Motor neuron (in vitro differentiated cells): ENCODE data around the gene PTCH2. TPM values are rescaled to one million over a fixed set of nuclear protein-coding genes. Genes with fewer than 3 reads are reported as not detected.
"Not testable (repeated sequence)": the region's sequence is repeated elsewhere in the genome, so short reads cannot be mapped to it uniquely, and the experiment has no call there.

ENCODE experiments used
- ATAC-seq, 8 experiments: fragments of 200-7000 bp; cut with Tn5 transposase; replicated peaks in 6 of 8; 2 replicates each; pipeline ENCODE4 v1.8.0; 2021; ENCODE audit warnings: mild to moderate bottlenecking in 8 of 8, moderate library complexity in 8 of 8
- H3K27ac ChIP-seq, 2 donors: fragments of 250-450 bp; sonication (Bioruptor Pico); 2 replicates each; pipeline ENCODE4 v1.9.0; 2021; ENCODE audit warnings: antibody characterized with exemption in 2 of 2, mild to moderate bottlenecking in 2 of 2, moderate library complexity in 1 of 2
- H3K4me1 ChIP-seq, 2 donors: fragments of 250-450 bp; sonication (Bioruptor Pico); replicated peaks in 1 of 2; 2 replicates each; pipeline ENCODE4 v1.6.1; 2021; ENCODE audit warnings: antibody characterized with exemption in 2 of 2, mild to moderate bottlenecking in 2 of 2, moderate library complexity in 1 of 2
- H3K4me3 ChIP-seq, 5 donors: fragments of 250-450 bp; sonication (Bioruptor Pico); 2 replicates each; pipeline ENCODE4 v1.9.0; 2021; ENCODE audit warnings: antibody characterized with exemption in 5 of 5, mild to moderate bottlenecking in 5 of 5, moderate library complexity in 4 of 5
- WGBS, 10 experiments: fragments of 450-650 bp; shearing (Covaris generic); methylation state at CpG; one replicate each; pipeline ENCODE4 v1.0.0; 2022; 5-methylcytosine and 5-hydroxymethylcytosine counted together
- in situ Hi-C, 9 experiments: fragments of 400-800 bp; cut with MboI; loops; one replicate each; pipeline ENCODE4 v1.15.0; 2021; ENCODE audit warnings: low sequenced_read_pairs in 9 of 9, low pct_unique_long_range_greater_than_20kb in 2 of 9; ENCODE audit not compliant: unreplicated experiment in 9 of 9
- total RNA-seq, 8 experiments: library from RNA; unstranded; fragments of 300-600 nt; gene quantifications; 2 replicates each; pipeline versions ENCODE4 v1.2.3 to v1.2.4, GENCODE V29; 2022

The PTCH2 gene
- total RNA-seq, 8 experiments from 2014 or later = 0.81 to 3.0 (median 2.2) TPM

GRCh38 chr1:44810762-44811105 is 32.3 kb downstream of the PTCH2 start:
- H3K27ac ChIP-seq, H3K4me3 ChIP-seq, ATAC-seq, in situ Hi-C loops: not testable (repeated sequence)
- peaks cover 42 to 50% of the 10 kb centered on the region in 2 donors for H3K4me1 ChIP-seq
- 67 to 100% (median 94%) methylated on average over 1 to 3 of the region's 4 CpGs; no CpG with 5 or more reads in 4 of the 10 experiments for WGBS, 10 experiments

DNA sequence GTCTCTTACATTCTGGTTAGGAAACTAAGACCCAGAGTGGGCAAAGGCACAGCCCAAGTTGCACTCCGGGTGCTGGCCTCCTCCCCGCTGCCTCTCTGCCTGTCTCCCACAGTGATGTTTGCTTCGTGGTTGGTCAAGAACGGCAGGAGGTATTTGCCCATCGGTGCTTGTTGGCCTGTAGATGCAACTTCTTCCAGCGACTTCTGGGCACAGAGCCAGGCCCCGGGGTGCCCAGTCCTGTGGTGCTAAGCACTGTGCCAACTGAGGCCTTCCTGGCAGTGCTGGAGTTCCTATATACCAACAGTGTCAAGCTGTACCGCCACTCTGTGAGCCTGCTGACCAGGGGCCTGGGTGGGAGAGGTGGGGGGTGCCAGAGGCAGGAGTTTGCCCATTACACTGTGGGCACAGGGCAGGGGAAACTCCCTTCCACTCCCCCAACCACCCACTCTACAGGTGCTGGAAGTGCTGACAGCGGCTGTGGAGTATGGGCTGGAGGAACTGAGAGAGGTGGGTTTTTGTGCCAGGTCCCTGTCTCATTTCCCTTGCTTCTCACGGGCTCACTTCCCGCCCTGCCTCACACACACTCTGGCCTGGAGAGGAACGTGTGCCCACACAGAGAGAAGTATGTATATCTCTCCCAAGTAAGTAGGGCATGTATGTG is 32.8 kb downstream of the PTCH2 start:
- WGBS, 10 experiments = 30 to 100% (median 82%) methylated on average over 1 to 7 of the region's 12 CpGs; no CpG with 5 or more reads in 3 of the 10 experiments
- H3K4me1 ChIP-seq = peaks cover 42 to 50% of the 10 kb centered on the region in 2 donors
- in situ Hi-C loops = no loop called here
- no peak overlapping the region for H3K4me3 ChIP-seq
- H3K27ac ChIP-seq = no peak overlapping the region
- ATAC-seq = no peak

- Histone ChIP-seq H3K27ac (peak overlapping the region; percentile 74 to 95), H3K4me1 (peaks cover 38 to 46% of the 10 kb centered on the region in 2 donors), H3K4me3 (peak overlapping the region in 2 of 5 donors; percentile 15 to 20)
- in situ Hi-C loops = no loop called here
- peak in 2 of 8 experiments; percentile 0 to 1 for ATAC-seq
- WGBS, 10 experiments = 0 to 100% (median 33%) methylated on average over 1 to 5 of the region's 6 CpGs; no CpG with 5 or more reads in 3 of the 10 experiments
Observed at GRCh38 chr1:44808938-44809917, 33.8 kb downstream of the PTCH2 start.

- peak within 1 kb of the TSS; percentile 74 to 95 for H3K27ac ChIP-seq
- peaks cover 35 to 41% of the 10 kb centered on the region in 2 donors for H3K4me1 ChIP-seq
- peak within 1 kb of the TSS in 2 of 5 donors; percentile 15 to 20 for H3K4me3 ChIP-seq
- peak; percentile 1 to 66 (median 52) for ATAC-seq
- WGBS, 10 experiments = 0 to 41% (median 9%) methylated on average over 4 to 17 of the region's 23 CpGs; no CpG with 5 or more reads in 4 of the 10 experiments
- in situ Hi-C loops = no loop called here
Observed at GRCh38 chr1:44808063-44808937, 34.8 kb downstream of the PTCH2 start, which contains the start of gene BTBD19. TSS of gene BTBD19 (plus strand) at chr1:44808523. CDS start at chr1:44808821, 298 bp downstream.

- peak overlapping the region in 1 of 5 donors; percentile 20 for H3K4me3 ChIP-seq
- peak overlapping the region; percentile 74 to 95 for H3K27ac ChIP-seq
- 0 to 35% (median 20%) methylated on average over 1 to 10 of the region's 16 CpGs; no CpG with 5 or more reads in 3 of the 10 experiments for WGBS, 10 experiments
- peak; percentile 20 to 79 (median 74) for ATAC-seq
- in situ Hi-C loops = no loop called here
- H3K4me1 ChIP-seq = peaks cover 37 to 43% of the 10 kb centered on the region in 2 donors
Observed at GRCh38 chr1:44807364-44808062, 35.5 kb downstream of the PTCH2 start.

DNA sequence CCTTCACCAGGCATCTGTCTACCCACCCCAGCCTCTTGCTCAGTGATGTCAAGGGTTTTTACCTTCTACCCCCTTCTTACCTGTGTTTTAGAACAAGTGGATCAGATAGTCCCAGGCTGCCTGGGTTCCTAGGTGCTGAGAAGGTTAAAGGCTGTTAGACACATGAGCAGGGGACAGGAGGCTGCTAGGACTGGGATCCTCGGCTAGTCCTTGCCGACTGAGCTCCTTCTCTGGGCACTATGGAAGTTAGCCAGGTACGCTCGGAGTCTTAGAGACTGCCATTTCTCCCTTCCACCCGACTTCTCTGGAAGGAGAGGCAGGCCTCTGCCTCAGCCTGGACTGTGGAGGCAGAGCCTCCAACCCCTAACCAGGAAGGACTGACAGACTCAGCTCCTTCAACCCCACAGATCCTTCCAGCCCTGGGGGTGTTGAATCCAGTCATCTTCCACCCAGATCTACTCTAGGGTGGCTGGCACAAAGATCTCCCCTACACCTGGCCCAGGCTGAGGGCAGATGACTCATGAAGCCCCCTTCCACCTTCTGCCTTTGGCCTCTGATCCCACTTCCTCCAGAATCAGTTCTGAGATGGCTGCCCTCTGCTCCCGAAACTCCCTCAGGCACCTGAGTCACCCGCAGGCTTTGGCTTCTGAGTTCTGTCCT is 36.2 kb downstream of the PTCH2 start, which contains the start of gene DYNLT4:
Gene DYNLT4 (minus strand): TSS at position 648 of the 660 bp plus-strand sequence. CDS start 683 bp downstream, outside the sequence.
- Histone ChIP-seq H3K27ac (peak within 1 kb of the TSS; percentile 74 to 95), H3K4me3 (peak within 1 kb of the TSS in 1 of 5 donors; percentile 20), H3K4me1 (peaks cover 44 to 50% of the 10 kb centered on the region in 2 donors)
- no peak for ATAC-seq
- WGBS, 10 experiments = 0 to 89% (median 71%) methylated on average over 1 to 7 of the region's 7 CpGs; no CpG with 5 or more reads in 3 of the 10 experiments
- in situ Hi-C loops = no loop called here

- WGBS, 10 experiments = 95 to 100% (median 100%) methylated on average over 1 to 36 of the region's 70 CpGs; no CpG with 5 or more reads in 6 of the 10 experiments
- peaks cover 46 to 50% of the 10 kb centered on the region in 2 donors for H3K4me1 ChIP-seq
- in situ Hi-C loops = no loop called here
Observed at GRCh38 chr1:44806025-44806703, 36.9 kb downstream of the PTCH2 start.

GRCh38 chr1:44805311-44806024 is 37.6 kb downstream of the PTCH2 start:
- peaks cover 46 to 50% of the 10 kb centered on the region in 2 donors for H3K4me1 ChIP-seq
- H3K27ac ChIP-seq = no peak overlapping the region
- ATAC-seq = no peak
- H3K4me3 ChIP-seq = no peak overlapping the region
- WGBS, 10 experiments = 67 to 100% (median 92%) methylated on average over 1 to 11 of the region's 20 CpGs; no CpG with 5 or more reads in 3 of the 10 experiments
- in situ Hi-C loops = no loop called here

More at GRCh38 chr1:44806025-44806703, 36.9 kb downstream of the PTCH2 start:
- no peak overlapping the region for H3K4me3 ChIP-seq
- peak overlapping the region in 1 of 2 donors; percentile 95 for H3K27ac ChIP-seq
- ATAC-seq = no peak

- Histone ChIP-seq H3K27ac (peak overlapping the region in 1 of 2 donors; percentile 91), H3K4me1 (peaks cover 39 to 43% of the 10 kb centered on the region in 2 donors), H3K4me3 (no peak overlapping the region)
- WGBS, 10 experiments = 88 to 100% (median 100%) methylated on average over 5 to 6 of the region's 13 CpGs; no CpG with 5 or more reads in 7 of the 10 experiments
- ATAC-seq = no peak
- in situ Hi-C loops = no loop called here
Observed at GRCh38 chr1:44803312-44804095, 39.5 kb downstream of the PTCH2 start.

- H3K27ac ChIP-seq = peak overlapping the region; percentile 91 to 92
- no peak for ATAC-seq
- 78 to 100% (median 100%) methylated on average over 1 to 3 of the region's 9 CpGs; no CpG with 5 or more reads in 5 of the 10 experiments for WGBS, 10 experiments
- peaks cover 35 to 38% of the 10 kb centered on the region in 2 donors for H3K4me1 ChIP-seq
- in situ Hi-C loops = no loop called here
- H3K4me3 ChIP-seq = no peak overlapping the region
Observed at GRCh38 chr1:44803062-44803311, 40.1 kb downstream of the PTCH2 start.
